ENCODE data around the gene MED15.

DNA sequence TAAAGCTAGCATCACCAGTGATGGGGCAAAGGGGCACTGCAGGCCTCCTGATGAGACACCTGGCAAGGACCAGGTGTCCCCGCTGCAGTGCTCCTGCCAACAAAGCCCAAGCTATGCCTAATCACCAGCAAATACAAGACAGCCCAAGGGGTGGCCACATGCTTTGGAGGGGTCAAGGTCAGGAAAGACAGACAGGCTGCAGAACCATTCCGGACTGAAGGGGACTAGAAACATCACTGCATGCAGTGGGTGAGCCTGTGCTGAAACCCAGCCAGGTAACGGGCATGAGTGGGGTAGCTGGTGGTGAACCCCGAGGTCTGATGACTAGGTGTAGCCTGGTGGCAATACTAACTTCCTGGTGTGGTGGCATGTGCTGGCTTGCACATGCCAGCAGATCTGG, 111.1 kb downstream of the MED15 start:
- TF ChIP-seq, protein P1, sequence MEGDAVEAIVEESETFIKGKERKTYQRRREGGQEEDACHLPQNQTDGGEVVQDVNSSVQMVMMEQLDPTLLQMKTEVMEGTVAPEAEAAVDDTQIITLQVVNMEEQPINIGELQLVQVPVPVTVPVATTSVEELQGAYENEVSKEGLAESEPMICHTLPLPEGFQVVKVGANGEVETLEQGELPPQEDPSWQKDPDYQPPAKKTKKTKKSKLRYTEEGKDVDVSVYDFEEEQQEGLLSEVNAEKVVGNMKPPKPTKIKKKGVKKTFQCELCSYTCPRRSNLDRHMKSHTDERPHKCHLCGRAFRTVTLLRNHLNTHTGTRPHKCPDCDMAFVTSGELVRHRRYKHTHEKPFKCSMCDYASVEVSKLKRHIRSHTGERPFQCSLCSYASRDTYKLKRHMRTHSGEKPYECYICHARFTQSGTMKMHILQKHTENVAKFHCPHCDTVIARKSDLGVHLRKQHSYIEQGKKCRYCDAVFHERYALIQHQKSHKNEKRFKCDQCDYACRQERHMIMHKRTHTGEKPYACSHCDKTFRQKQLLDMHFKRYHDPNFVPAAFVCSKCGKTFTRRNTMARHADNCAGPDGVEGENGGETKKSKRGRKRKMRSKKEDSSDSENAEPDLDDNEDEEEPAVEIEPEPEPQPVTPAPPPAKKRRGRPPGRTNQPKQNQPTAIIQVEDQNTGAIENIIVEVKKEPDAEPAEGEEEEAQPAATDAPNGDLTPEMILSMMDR (IDR thresholded peaks at IDR 0.05), result no peak
- no peak for TF ChIP-seq POLR2A (IDR thresholded peaks at IDR 0.05)

Measured in lower leg skin (tissue), 3 donors.